WTC11 (cell line): ENCODE data around the gene KLHL4. TPM values are rescaled to one million over a fixed set of nuclear protein-coding genes. Genes with fewer than 3 reads are reported as not detected.

Experiments used
- ATAC-seq: fragments of 200-7000 bp; cut with Tn5 transposase; 2 replicates; pipeline ENCODE4 v1.10.0; 2021; ENCODE audit warnings: mild to moderate bottlenecking, moderate library complexity
- CTCF ChIA-PET: fragments of 300-600 bp; sonication (Branson Sonifier 250); formaldehyde crosslinking; loops from one replicate; lab custom pipeline; 2021; ENCODE audit warnings: antibody characterized with exemption; lab: Charles Lee
- POLR2A ChIA-PET: fragments of 350-600 bp; sonication (Branson Sonifier 250); formaldehyde crosslinking; loops from one replicate; lab custom pipeline; 2021; ENCODE audit warnings: antibody characterized with exemption; lab: Charles Lee
- DNase-seq: peaks from one replicate; pipeline ENCODE4 v3.0.0; 2021; ENCODE audit warnings: low spot score
- H3K27ac Mint-ChIP-seq: 2 replicates; pipeline ENCODE4 v1.8.0; 2021; ENCODE audit warnings: mixed read lengths
- H3K27me3 Mint-ChIP-seq: 2 replicates; pipeline ENCODE4 v1.8.0; 2021; ENCODE audit warnings: low read depth, mild to moderate bottlenecking, moderate library complexity, mixed read lengths
- H3K36me3 Mint-ChIP-seq: 2 replicates; pipeline ENCODE4 v1.8.0; 2021; ENCODE audit warnings: mixed read lengths
- H3K4me1 Mint-ChIP-seq: 2 replicates; pipeline ENCODE4 v1.8.0; 2022; ENCODE audit warnings: mixed read lengths
- H3K4me3 Mint-ChIP-seq: 2 replicates; pipeline ENCODE4 v1.8.0; 2021; ENCODE audit warnings: mild to moderate bottlenecking, moderate library complexity, mixed read lengths
- H3K9me3 Mint-ChIP-seq: 2 replicates; pipeline ENCODE4 v1.8.0; 2021; ENCODE audit warnings: mixed read lengths
- AR ChIP-seq: fragments of 250-450 bp; sonication (Bioruptor Pico); IDR thresholded peaks from 2 replicates; pipeline ENCODE4 v1.9.0; 2021; ENCODE audit warnings: mild to moderate bottlenecking
- CREM ChIP-seq: sonication (generic); formaldehyde crosslinking; IDR thresholded peaks from 2 replicates; pipeline ENCODE4 v1.8.1; 2022; ENCODE audit warnings: mild to moderate bottlenecking, missing genetic modification reagents, moderate library complexity
- FOXJ3 ChIP-seq: sonication (generic); formaldehyde crosslinking; IDR thresholded peaks from 2 replicates; pipeline ENCODE4 v1.9.0; 2021; ENCODE audit warnings: missing genetic modification reagents, mild to moderate bottlenecking, borderline replicate concordance
- GRHL2 ChIP-seq: fragments of 250-450 bp; sonication (Bioruptor Pico); IDR thresholded peaks from 2 replicates; pipeline ENCODE4 v1.8.0; 2022; ENCODE audit warnings: mild to moderate bottlenecking, moderate library complexity; ENCODE audit not compliant: insufficient replicate concordance, severe bottlenecking
- IRF2 ChIP-seq: sonication (generic); formaldehyde crosslinking; IDR thresholded peaks from 2 replicates; pipeline ENCODE4 v1.8.0; 2022; ENCODE audit warnings: low read depth, missing genetic modification reagents, borderline replicate concordance
- MYBL2 ChIP-seq: sonication (generic); formaldehyde crosslinking; IDR thresholded peaks from 2 replicates; pipeline ENCODE4 v1.8.1; 2023; ENCODE audit warnings: mild to moderate bottlenecking, moderate library complexity, missing genetic modification reagents
- NFATC4 ChIP-seq: fragments of 250-450 bp; sonication (Bioruptor Pico); IDR thresholded peaks from 2 replicates; pipeline ENCODE4 v1.9.0; 2021; ENCODE audit warnings: mild to moderate bottlenecking
- RELA ChIP-seq: sonication (generic); formaldehyde crosslinking; IDR thresholded peaks from 2 replicates; pipeline ENCODE4 v1.8.1; 2022; ENCODE audit warnings: missing genetic modification reagents, mild to moderate bottlenecking, borderline replicate concordance
- ZNF281 ChIP-seq: sonication (generic); formaldehyde crosslinking; IDR thresholded peaks from 2 replicates; pipeline ENCODE4 v1.8.0; 2023; ENCODE audit warnings: mild to moderate bottlenecking, missing genetic modification reagents
- ZNF317 ChIP-seq: sonication (generic); formaldehyde crosslinking; IDR thresholded peaks from 2 replicates; pipeline ENCODE4 v1.8.1; 2023; ENCODE audit warnings: low read depth, mild to moderate bottlenecking, moderate library complexity, missing genetic modification reagents, borderline replicate concordance
- ZNF512 ChIP-seq: sonication (generic); formaldehyde crosslinking; IDR thresholded peaks from 2 replicates; pipeline ENCODE4 v1.8.1; 2022; ENCODE audit warnings: missing genetic modification reagents, borderline replicate concordance
- ZNF671 ChIP-seq: fragments of 250-450 bp; sonication (Bioruptor Pico); IDR thresholded peaks from 2 replicates; pipeline ENCODE4 v1.8.0; 2021; ENCODE audit warnings: mild to moderate bottlenecking
- total RNA-seq: library from RNA; stranded (reverse); gene quantifications from 3 replicates; pipeline ENCODE4 v1.2.3, GENCODE V29; 2021
- TF ChIP-seq, protein P1 (sequence below): sonication (generic); formaldehyde crosslinking; IDR thresholded peaks from 2 replicates; pipeline ENCODE4 v1.8.0; 2022; ENCODE audit warnings: mild to moderate bottlenecking, missing genetic modification reagents

The KLHL4 gene
- total RNA-seq, 1 experiment from 2014 or later: 10.5 TPM

DNA sequence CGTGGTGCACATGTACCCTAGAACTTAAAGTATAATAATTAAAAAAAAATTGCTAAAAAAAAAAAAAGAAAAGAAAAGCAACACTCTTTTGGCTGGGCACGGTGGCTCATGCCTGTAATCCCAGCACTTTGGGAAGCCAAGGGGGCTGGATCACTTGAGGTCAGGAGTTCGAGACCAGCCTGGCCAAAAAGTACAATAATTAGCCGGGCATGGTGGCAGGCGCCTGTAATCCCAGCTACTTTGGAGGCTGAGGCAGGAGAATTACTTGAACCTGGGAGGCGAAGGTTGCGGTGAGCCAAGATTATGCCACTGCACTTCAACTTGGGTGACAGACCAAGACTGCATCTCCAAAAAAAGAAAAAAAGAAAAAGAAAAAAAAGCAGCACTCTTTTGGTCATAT is 171.6 kb downstream of the KLHL4 start (continued):
- TF ChIP-seq NFATC4 (CRISPR knock-in tag) (peak; percentile 33; the same call in 1 of the 2 replicates), AR (CRISPR knock-in tag) (peak; percentile 93; the same call in 1 of the 2 replicates), ZNF671 (0 out of 2 replicates have a peak, but pooled peaks have one; percentile 65)
- TF ChIP-seq, all 79 proteins: peak for 6; not testable (repeated sequence) for 73

DNA sequence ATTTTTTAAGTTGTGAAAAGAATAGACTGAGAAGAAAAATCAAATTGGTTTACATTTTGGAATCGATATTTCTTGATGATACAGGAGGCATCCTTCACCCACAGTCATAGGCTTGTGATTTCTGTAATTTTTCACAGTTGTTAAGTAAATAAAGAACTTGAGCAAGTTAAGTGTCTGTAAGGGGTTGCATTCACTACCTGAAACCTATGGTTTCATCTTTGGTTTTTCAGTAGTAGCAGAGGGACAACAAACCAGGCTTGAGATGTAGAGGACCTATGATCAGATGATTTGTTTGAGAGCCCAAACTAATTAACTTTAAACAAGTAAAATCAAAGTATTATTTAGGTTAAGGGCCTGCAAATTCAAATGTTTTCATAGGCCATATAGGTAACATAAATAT is 175.6 kb downstream of the KLHL4 start:
- Mint-ChIP-seq H3K27ac (no peak overlapping the region), H3K27me3 (peaks cover 3% of the 10 kb centered on the region; the same call in 1 of the 2 replicates)

DNA sequence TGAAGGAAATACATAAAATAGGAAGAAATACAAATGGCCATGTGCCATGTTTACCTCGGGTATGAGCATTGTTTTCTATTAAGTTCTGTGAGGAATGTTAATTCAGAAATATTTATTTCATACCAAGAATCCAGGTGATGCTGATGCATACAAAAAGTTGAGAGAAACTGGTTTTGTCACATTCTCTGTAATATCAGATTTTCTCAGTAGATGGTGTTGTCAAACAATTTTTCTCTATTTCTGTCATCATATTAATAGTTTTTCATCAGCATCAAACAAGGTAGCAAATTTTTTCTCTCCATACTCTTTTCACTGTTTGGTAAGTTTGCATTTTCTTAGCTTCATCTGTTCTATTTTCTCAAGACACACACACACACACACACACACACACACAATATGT is 179.8 kb downstream of the KLHL4 start:
- TF ChIP-seq ZNF317 (CRISPR knock-in tag): no peak
- no peak for TF ChIP-seq IRF2 (CRISPR knock-in tag)
- TF ChIP-seq CREM (CRISPR knock-in tag): no peak
- no peak for TF ChIP-seq RELA (CRISPR knock-in tag)
- TF ChIP-seq ZNF671: no peak
- no peak for TF ChIP-seq FOXJ3 (CRISPR knock-in tag)
- no peak for TF ChIP-seq NFATC4 (CRISPR knock-in tag)
- TF ChIP-seq GRHL2 (CRISPR knock-in tag): no peak
- no peak for DNase-seq
- POLR2A ChIA-PET: no interaction called here
- ATAC-seq: no peak
- Mint-ChIP-seq H3K4me1 (peaks cover 21% of the 10 kb centered on the region), H3K27me3 (no peaks in the 10 kb centered on the region; the same call in 1 of the 2 replicates), H3K36me3 (peaks cover under 1% of the 10 kb centered on the region; the same call in 1 of the 2 replicates), H3K27ac (no peak overlapping the region), H3K4me3 (no peak overlapping the region), H3K9me3 (peaks cover 1% of the 10 kb centered on the region)
- CTCF ChIA-PET: no interaction called here

More for the DNA sequence above, 175.6 kb downstream of the KLHL4 start:
- DNase-seq (no peak), ATAC-seq (no peak)
- peaks cover 21% of the 10 kb centered on the region for H3K9me3 Mint-ChIP-seq
- TF ChIP-seq ZNF512 (CRISPR knock-in tag): no peak
- TF ChIP-seq, protein P1, sequence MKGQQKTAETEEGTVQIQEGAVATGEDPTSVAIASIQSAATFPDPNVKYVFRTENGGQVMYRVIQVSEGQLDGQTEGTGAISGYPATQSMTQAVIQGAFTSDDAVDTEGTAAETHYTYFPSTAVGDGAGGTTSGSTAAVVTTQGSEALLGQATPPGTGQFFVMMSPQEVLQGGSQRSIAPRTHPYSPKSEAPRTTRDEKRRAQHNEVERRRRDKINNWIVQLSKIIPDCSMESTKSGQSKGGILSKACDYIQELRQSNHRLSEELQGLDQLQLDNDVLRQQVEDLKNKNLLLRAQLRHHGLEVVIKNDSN (CRISPR knock-in tag): no peak
- no peak for TF ChIP-seq MYBL2 (CRISPR knock-in tag)
- no peak for TF ChIP-seq ZNF281 (CRISPR knock-in tag)
- no peak overlapping the region for H3K4me3 Mint-ChIP-seq
- H3K4me1 Mint-ChIP-seq: peaks cover 34% of the 10 kb centered on the region
- ChIA-PET CTCF (no interaction called here), POLR2A (no interaction called here)
- peaks cover 23% of the 10 kb centered on the region for H3K36me3 Mint-ChIP-seq
